Measurements from ENCODE around the gene CCDC69. TPM values are rescaled to one million over a fixed set of nuclear protein-coding genes. Genes with fewer than 3 reads are reported as not detected.

Gene CCDC69
- total RNA-seq, 1 donor from 2014 or later, result 3.4 TPM

GRCh38 chr5:151184316-151185042 lies 39.4 kb downstream of the CCDC69 start:
- TF ChIP-seq, protein P1, sequence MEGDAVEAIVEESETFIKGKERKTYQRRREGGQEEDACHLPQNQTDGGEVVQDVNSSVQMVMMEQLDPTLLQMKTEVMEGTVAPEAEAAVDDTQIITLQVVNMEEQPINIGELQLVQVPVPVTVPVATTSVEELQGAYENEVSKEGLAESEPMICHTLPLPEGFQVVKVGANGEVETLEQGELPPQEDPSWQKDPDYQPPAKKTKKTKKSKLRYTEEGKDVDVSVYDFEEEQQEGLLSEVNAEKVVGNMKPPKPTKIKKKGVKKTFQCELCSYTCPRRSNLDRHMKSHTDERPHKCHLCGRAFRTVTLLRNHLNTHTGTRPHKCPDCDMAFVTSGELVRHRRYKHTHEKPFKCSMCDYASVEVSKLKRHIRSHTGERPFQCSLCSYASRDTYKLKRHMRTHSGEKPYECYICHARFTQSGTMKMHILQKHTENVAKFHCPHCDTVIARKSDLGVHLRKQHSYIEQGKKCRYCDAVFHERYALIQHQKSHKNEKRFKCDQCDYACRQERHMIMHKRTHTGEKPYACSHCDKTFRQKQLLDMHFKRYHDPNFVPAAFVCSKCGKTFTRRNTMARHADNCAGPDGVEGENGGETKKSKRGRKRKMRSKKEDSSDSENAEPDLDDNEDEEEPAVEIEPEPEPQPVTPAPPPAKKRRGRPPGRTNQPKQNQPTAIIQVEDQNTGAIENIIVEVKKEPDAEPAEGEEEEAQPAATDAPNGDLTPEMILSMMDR (conservative IDR thresholded peaks at IDR 0.05; ENCODE audit: low read depth, low read length), result no peak
- DNase-seq (ENCODE audit: low read depth), result no peak
- H3K4me3 ChIP-seq (ENCODE audit: low read depth, low read length), result no peak overlapping the region

- DNase-seq (ENCODE audit: low read depth), result no peak
- TF ChIP-seq, protein P1 (conservative IDR thresholded peaks at IDR 0.05; ENCODE audit: low read depth, low read length), result no peak
- H3K4me3 ChIP-seq (ENCODE audit: low read depth, low read length), result no peak overlapping the region
Measured at GRCh38 chr5:151183456-151184245, 40.2 kb downstream of the CCDC69 start.

DNA sequence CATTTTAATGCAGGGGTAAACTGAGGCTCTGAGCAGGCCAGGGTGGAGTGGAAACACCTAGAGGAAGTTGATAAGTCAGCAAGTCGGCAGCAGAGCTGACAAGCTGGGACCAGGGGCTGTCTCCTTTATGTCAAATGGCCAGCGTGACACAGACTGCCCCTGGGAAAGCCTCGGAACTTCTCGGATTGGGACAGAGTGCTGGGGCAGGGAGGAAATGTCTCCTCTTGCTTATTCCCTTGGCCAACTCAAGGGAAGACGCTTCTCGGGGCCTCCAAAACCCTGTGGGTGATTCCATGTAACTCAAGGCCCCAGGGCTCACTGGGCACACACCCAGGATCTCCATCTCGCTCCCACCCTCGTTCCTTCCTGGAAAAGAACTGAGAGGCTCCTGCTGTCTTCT lies 40.9 kb downstream of the CCDC69 start:
- DNase-seq (ENCODE audit: low read depth), result no peak
- TF ChIP-seq, protein P1 (conservative IDR thresholded peaks at IDR 0.05; ENCODE audit: low read depth, low read length), result no peak

DNA sequence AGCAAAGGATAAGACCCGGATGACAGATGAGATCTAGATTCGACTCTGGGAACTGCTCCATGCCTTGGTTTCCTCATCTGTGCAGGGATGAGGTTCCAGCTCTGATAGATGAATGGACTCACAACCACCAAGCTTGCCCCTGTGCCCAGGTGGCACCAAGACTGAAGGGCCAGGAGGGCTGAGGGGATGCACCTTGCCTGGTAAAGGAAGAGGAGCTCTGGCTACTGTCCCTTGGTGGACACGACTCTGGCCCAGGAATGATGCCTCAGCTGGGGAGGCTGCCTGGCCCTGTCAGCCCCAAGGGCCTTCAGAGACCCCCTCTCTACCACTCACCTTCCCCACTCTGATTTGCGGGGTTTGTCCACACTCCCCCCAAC lies 41.4 kb downstream of the CCDC69 start:
- no peak overlapping the region for H3K4me3 ChIP-seq (ENCODE audit: low read depth, low read length)
- no peak for DNase-seq (ENCODE audit: low read depth)
- TF ChIP-seq, protein P1 (conservative IDR thresholded peaks at IDR 0.05; ENCODE audit: low read depth, low read length), result no peak

More for the DNA sequence above, 40.9 kb downstream of the CCDC69 start:
- H3K4me3 ChIP-seq (ENCODE audit: low read depth, low read length), result no peak overlapping the region

- TF ChIP-seq, protein P1 (conservative IDR thresholded peaks at IDR 0.05; ENCODE audit: low read depth, low read length), result no peak
- H3K4me3 ChIP-seq (ENCODE audit: low read depth, low read length), result no peak overlapping the region
- no peak for DNase-seq (ENCODE audit: low read depth)
Measured at GRCh38 chr5:151181818-151182523, 41.9 kb downstream of the CCDC69 start.

GRCh38 chr5:151180291-151180690 lies 43.6 kb downstream of the CCDC69 start:
- H3K4me3 ChIP-seq (ENCODE audit: low read depth, low read length), result no peak overlapping the region
- DNase-seq (ENCODE audit: low read depth), result no peak
- TF ChIP-seq, protein P1 (conservative IDR thresholded peaks at IDR 0.05; ENCODE audit: low read depth, low read length), result no peak

Data from epithelial cell of proximal tubule (primary cell).